Activated naive CD4-positive, alpha-beta T cell treated with anti-CD3 and anti-CD28 coated beads for 36 hours (primary cell): ENCODE measurements around the gene LRP1B. TPM values are rescaled to one million over a fixed set of nuclear protein-coding genes. Genes with fewer than 3 reads are reported as not detected.

ENCODE experiments used
- CTCF ChIA-PET: fragments of 350-600 bp; sonication (Branson Sonifier 250); formaldehyde crosslinking; loops from one replicate; lab custom pipeline; 2021; ENCODE audit warnings: antibody characterized with exemption; lab: Charles Lee
- DNase-seq: peaks from one replicate; pipeline ENCODE4 v3.0.0-alpha.2; 2020
- H3K27ac Mint-ChIP-seq: one replicate; pipeline ENCODE4 v1.8.0; 2021; ENCODE audit warnings: mild to moderate bottlenecking, mixed read lengths
- H3K27me3 Mint-ChIP-seq: one replicate; pipeline ENCODE4 v1.8.0; 2021; ENCODE audit warnings: low read depth, mixed read lengths
- H3K36me3 Mint-ChIP-seq: one replicate; pipeline ENCODE4 v1.8.0; 2021; ENCODE audit warnings: low read depth, mixed read lengths
- H3K4me1 Mint-ChIP-seq: one replicate; pipeline ENCODE4 v1.8.0; 2021; ENCODE audit warnings: low read depth, mixed read lengths
- H3K4me3 Mint-ChIP-seq: one replicate; pipeline ENCODE4 v1.8.0; 2021; ENCODE audit warnings: mild to moderate bottlenecking, moderate library complexity, mixed read lengths
- H3K9me3 Mint-ChIP-seq: one replicate; pipeline ENCODE4 v1.8.0; 2021; ENCODE audit warnings: mixed read lengths
- intact Hi-C: fragments of 100-400 bp; cut with micrococcal nuclease; formaldehyde crosslinking; loops from one replicate; pipeline ENCODE4 v1.15.1; 2023
- total RNA-seq, 2 experiments: library from RNA; stranded (reverse); gene quantifications; one replicate each; pipeline ENCODE4 v1.2.3, GENCODE V29; 2021

The LRP1B gene
- total RNA-seq, 2 experiments from 2014 or later: not detected

DNA sequence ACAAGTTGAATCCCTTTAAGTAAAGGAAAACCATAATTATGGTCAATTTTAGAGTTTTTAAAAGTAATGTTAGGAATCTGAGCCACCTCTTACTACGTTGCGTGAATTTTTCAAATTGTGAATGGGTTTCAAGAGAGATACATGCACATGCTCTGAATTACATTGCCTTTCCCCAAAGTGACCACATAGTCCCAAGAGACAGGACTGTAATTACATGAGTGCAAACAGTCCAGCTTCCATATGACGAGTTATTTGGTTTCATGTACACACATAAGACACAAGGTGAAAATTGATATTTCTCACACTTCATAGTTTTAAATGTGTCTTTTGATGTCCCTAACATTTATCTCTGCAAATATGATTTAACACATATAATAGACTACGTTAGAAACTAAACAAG lies 850.8 kb downstream of the LRP1B start:
- intact Hi-C loops: no loop called here
- no peaks in the 10 kb centered on the region for H3K4me1 Mint-ChIP-seq
- no peak overlapping the region for H3K4me3 Mint-ChIP-seq
- DNase-seq: no peak
- H3K36me3 Mint-ChIP-seq: no peaks in the 10 kb centered on the region
- H3K27ac Mint-ChIP-seq: no peak overlapping the region
- CTCF ChIA-PET: no interaction called here
- H3K27me3 Mint-ChIP-seq: no peaks in the 10 kb centered on the region
- peaks cover 5% of the 10 kb centered on the region for H3K9me3 Mint-ChIP-seq

DNA sequence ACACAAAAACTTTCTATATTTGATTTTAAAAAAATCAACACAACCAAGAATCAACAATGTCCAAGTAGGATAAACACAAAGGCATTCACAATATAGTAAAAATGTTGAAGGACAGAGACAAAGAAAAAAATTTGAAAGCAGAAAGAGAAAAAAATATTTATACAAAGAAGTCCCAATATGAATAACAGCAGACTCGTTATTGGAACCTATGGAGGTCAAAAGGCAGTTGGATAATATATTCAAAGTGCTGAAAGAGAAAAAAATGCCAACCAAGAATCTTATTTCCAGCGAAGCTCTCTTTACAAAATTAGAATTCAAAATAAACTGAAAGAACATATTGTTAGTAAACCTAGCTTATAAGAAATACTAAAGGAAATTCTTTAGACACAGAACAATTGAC lies 859.5 kb downstream of the LRP1B start:
- intact Hi-C loops: no loop called here
- Mint-ChIP-seq H3K27ac (no peak overlapping the region), H3K36me3 (no peaks in the 10 kb centered on the region), H3K9me3 (peaks cover 10% of the 10 kb centered on the region), H3K4me3 (no peak overlapping the region), H3K27me3 (no peaks in the 10 kb centered on the region), H3K4me1 (no peaks in the 10 kb centered on the region)
- no peak for DNase-seq
- CTCF ChIA-PET: no interaction called here

DNA sequence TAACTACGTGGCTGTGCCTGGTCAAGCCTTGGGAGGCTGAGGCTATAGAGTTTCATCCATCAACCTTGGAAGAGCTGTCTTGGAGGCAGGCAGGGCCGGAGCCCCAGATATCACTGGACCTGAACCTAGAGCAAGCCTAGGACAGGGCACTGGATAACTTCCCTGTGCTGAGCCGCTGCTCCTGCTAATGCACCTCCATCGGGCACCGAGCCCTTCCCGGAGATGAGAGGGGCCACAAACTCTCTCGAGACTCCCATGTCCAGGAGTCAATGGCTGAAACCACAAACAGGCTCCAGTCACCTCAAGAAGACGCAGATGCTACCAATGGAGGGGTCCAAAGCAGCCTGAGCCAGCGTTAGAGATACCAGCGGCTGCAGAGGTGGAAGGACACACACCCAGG lies 866.0 kb downstream of the LRP1B start:
- H3K27me3 Mint-ChIP-seq: no peaks in the 10 kb centered on the region
- H3K36me3 Mint-ChIP-seq: no peaks in the 10 kb centered on the region
- no peak for DNase-seq
- no peaks in the 10 kb centered on the region for H3K9me3 Mint-ChIP-seq
- no peak overlapping the region for H3K27ac Mint-ChIP-seq
- H3K4me1 Mint-ChIP-seq: no peaks in the 10 kb centered on the region
- no peak overlapping the region for H3K4me3 Mint-ChIP-seq
- intact Hi-C loops: no loop called here
- CTCF ChIA-PET: no interaction called here

DNA sequence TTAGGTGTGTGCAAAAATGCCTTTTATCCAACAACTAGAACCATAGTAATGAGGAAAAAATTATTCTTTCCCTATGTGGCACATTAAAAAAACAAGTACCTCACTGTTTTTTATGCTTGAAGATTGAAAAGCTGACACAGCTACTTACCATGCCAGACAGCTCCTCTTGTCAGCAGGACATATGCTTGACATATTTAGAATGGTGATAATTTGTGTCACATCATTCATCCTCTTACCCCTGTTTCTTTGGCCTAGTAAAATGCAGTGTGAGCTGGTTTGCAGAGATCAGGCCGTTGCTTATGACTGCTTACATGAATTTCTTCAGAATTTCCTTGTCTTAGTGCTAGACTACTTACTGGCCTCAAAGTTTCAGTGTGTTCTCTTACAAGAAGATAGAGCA lies 869.9 kb downstream of the LRP1B start:
- no peaks in the 10 kb centered on the region for H3K36me3 Mint-ChIP-seq
- no peak for DNase-seq
- H3K4me3 Mint-ChIP-seq: no peak overlapping the region
- H3K4me1 Mint-ChIP-seq: no peaks in the 10 kb centered on the region
- CTCF ChIA-PET: no interaction called here
- no peak overlapping the region for H3K27ac Mint-ChIP-seq
- H3K27me3 Mint-ChIP-seq: no peaks in the 10 kb centered on the region
- H3K9me3 Mint-ChIP-seq: peaks cover 2% of the 10 kb centered on the region
- intact Hi-C loops: no loop called here

DNA sequence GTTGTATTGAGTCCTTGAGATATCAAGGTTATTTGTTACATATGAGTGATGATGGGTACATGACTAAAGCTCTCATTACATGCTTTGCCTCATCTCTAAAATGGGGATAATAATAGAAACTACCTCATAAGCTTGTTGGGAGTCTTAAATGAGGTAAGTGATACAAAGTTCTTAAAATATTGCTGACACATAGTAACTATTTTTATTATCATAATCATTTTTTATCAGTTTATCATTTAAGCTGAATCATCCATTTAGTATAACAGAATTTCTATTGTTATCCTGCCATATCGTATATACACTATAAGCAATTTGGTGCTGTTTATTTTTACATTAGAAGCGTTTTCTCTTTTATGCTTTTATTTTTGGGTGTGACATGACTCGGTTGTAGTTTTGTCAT lies 871.1 kb downstream of the LRP1B start:
- no peak for DNase-seq
- Mint-ChIP-seq H3K27ac (no peak overlapping the region), H3K4me3 (no peak overlapping the region), H3K9me3 (peaks cover 2% of the 10 kb centered on the region), H3K4me1 (no peaks in the 10 kb centered on the region), H3K36me3 (no peaks in the 10 kb centered on the region), H3K27me3 (no peaks in the 10 kb centered on the region)
- intact Hi-C loops: no loop called here
- CTCF ChIA-PET: no interaction called here

DNA sequence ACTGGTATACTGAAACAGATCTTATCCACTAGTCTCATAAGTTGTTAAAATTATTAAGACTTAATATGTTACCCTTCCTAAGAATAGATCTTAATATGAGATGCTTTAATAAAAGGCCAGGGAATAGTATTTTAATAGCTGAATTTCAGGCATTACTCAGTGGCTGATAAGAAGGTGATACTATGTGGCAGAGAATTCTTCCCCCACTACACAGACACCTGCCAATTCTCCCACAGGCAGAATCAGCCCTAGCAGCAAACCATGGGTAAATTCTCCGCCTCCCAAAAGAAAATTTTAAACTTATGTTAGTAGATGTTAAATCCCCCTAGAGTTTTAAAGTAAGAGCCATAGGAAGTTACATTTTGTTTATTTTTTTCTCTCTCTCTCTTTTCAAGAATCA lies 888.8 kb downstream of the LRP1B start:
- H3K4me3 Mint-ChIP-seq: no peak overlapping the region
- DNase-seq: no peak
- H3K4me1 Mint-ChIP-seq: no peaks in the 10 kb centered on the region
- H3K27me3 Mint-ChIP-seq: no peaks in the 10 kb centered on the region
- CTCF ChIA-PET: interaction anchor here (1.0 kb wide), 1 partner anchor 26 kb away, joined by 3 read pairs; no protein-coding TSS in a partner anchor
- intact Hi-C loops: no loop called here
- no peaks in the 10 kb centered on the region for H3K36me3 Mint-ChIP-seq
- H3K27ac Mint-ChIP-seq: no peak overlapping the region
- H3K9me3 Mint-ChIP-seq: no peaks in the 10 kb centered on the region

DNA sequence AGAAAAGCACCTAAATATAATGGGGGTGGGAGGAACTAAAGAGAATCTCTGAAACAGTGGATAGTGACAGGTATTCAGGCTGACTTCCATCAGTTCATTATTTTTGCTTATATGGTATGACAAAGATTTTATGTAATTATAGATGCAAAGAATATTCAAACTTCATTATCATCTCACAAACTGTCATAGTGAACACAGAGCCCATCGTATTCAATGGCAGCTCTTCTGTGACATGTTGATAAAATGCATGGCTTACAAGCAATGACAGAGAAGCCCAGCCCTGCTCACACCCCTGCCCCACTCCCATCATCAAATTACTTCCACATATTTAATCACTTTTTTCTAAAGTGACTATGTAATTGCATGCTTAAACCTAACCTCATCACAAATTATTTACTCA lies 904.3 kb downstream of the LRP1B start:
- Mint-ChIP-seq H3K4me3 (no peak overlapping the region), H3K27ac (no peak overlapping the region), H3K9me3 (peaks cover 20% of the 10 kb centered on the region), H3K4me1 (no peaks in the 10 kb centered on the region), H3K27me3 (no peaks in the 10 kb centered on the region), H3K36me3 (no peaks in the 10 kb centered on the region)
- CTCF ChIA-PET: no interaction called here
- DNase-seq: no peak
- intact Hi-C loops: no loop called here

DNA sequence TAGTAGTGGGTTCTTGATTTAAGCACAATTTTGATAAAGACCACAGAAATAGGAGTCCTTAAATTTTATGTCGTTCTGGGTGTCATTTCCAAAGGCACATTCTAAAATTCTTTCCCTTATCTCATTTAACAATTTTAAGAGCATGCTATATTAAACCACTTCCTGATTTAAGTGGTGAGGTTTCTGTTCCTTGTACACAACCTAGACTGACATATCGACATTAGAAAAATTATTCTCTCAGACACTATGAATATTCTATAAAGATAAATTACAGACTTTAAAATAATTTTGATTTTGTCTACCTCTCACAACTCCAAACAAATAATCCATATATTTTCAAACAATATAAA lies 923.8 kb downstream of the LRP1B start:
- CTCF ChIA-PET: interaction anchor here (0.6 kb wide), 1 partner anchor 8 kb away, joined by 3 read pairs; no protein-coding TSS in a partner anchor
- Mint-ChIP-seq H3K4me3 (no peak overlapping the region), H3K36me3 (no peaks in the 10 kb centered on the region), H3K4me1 (no peaks in the 10 kb centered on the region), H3K27ac (no peak overlapping the region), H3K27me3 (no peaks in the 10 kb centered on the region), H3K9me3 (peaks cover 12% of the 10 kb centered on the region)
- DNase-seq: no peak
- intact Hi-C loops: no loop called here

DNA sequence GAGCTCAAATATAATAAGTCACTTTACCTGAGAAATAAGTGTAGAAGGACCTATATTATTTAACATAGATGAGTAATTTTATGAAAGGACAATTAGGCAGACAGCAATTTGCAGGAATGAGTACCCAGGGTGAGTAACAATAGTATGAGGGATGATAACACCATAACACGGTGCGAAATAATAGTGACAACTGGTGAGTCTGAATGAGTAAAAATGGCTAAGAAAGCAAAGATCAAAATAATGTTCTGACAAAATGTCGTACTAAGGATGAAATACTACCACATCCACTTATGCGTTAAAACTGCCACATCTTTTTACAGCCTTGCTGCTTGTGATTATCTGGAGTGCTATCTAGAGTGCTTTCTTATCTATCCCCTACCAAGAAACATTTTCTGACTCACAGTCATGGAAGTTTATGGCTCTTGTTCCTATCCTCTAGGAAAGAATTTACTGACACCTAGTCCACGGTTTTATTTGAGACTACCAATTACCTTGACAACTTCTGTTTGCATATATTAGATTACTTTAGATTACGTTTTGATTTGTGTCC lies 929.7 kb downstream of the LRP1B start:
- Mint-ChIP-seq H3K9me3 (peaks cover 5% of the 10 kb centered on the region), H3K4me3 (no peak overlapping the region), H3K4me1 (no peaks in the 10 kb centered on the region), H3K27me3 (no peaks in the 10 kb centered on the region), H3K36me3 (no peaks in the 10 kb centered on the region), H3K27ac (no peak overlapping the region)
- CTCF ChIA-PET: no interaction called here
- intact Hi-C loops: no loop called here
- no peak for DNase-seq

DNA sequence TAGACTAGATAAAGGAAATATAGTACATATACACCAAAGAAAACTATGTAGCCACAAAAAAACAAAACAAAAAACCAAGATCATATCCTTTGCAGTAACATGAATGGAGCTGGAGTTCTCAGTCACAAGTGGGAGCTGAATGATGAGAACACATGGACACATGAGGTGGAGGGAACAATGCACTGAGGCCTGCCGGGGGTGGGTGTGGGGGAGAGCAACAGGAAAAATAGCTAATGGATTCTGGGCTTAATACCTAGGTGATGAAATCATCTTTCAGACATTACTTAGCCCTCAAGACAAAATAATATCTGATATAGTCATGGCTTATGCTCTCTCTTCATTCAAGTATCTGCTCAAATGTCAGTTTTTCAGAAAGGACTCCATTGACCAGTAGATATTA lies 930.6 kb downstream of the LRP1B start:
- Mint-ChIP-seq H3K9me3 (peaks cover 5% of the 10 kb centered on the region), H3K4me3 (no peak overlapping the region), H3K27me3 (no peaks in the 10 kb centered on the region), H3K27ac (no peak overlapping the region), H3K4me1 (no peaks in the 10 kb centered on the region), H3K36me3 (no peaks in the 10 kb centered on the region)
- CTCF ChIA-PET: no interaction called here
- intact Hi-C loops: no loop called here
- DNase-seq: no peak

DNA sequence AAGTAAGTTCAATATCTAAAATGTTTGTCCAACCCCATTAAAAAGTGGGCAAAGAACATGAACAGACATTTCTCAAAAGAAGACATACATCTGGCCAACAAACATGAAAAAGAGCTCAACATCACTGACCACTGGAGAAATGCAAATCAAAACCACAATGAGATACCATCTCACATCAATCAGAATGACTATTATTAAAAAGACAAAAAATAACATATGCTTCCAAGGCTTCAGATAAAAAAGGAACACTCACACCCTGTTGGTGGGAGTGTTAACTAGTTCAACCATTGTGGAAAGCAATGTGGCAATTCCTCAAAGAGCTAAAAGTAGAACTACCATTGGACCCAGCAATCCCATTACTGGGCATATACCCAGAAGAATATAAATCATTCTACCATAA lies 931.1 kb downstream of the LRP1B start:
- Mint-ChIP-seq H3K9me3 (peaks cover 5% of the 10 kb centered on the region), H3K4me3 (no peak overlapping the region), H3K27me3 (no peaks in the 10 kb centered on the region), H3K27ac (no peak overlapping the region), H3K4me1 (no peaks in the 10 kb centered on the region), H3K36me3 (no peaks in the 10 kb centered on the region)
- CTCF ChIA-PET: interaction anchor here (0.7 kb wide), 1 partner anchor 7 kb away, joined by 3 read pairs; no protein-coding TSS in a partner anchor
- intact Hi-C loops: no loop called here
- no peak for DNase-seq

DNA sequence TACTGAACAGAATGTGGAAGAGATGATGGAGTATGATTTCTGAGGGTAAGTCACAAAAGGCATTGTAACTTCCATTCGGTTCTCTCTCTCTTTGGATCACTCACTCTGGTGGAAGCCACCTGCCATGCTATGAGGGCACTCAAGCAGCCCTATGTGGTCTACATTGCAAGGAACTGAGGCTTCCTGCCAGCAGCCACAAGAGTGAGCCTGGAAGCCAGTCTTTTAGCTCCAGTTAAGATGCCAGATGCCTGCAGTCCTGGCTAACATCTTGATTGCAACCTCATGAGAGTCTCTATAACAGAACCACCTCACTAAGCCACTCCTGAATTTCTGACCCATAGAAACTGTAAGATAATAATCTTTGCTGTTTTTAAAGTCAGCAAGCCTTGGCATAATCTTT lies 935.7 kb downstream of the LRP1B start:
- H3K36me3 Mint-ChIP-seq: no peaks in the 10 kb centered on the region
- H3K27ac Mint-ChIP-seq: no peak overlapping the region
- H3K27me3 Mint-ChIP-seq: no peaks in the 10 kb centered on the region
- H3K4me1 Mint-ChIP-seq: no peaks in the 10 kb centered on the region
- DNase-seq: no peak
- H3K9me3 Mint-ChIP-seq: peaks cover 3% of the 10 kb centered on the region
- no peak overlapping the region for H3K4me3 Mint-ChIP-seq
- CTCF ChIA-PET: no interaction called here
- intact Hi-C loops: no loop called here

DNA sequence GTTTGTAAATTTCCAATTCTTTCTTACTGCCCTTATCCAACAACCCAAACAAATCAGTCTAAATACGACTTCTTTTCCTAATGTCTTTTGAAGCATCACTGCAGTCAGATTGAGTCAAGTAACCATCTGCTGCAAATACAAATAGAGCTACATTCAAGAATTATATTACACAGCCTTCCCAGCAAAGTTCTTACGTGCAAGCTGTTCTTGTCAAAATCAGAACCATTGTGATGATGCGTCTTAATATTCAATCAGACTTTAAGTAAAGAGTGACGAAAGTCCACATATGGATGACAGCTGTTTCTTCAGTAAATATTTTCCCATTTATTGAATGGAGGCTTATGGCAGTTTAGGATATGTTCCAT lies 943.8 kb downstream of the LRP1B start:
- CTCF ChIA-PET: no interaction called here
- no peaks in the 10 kb centered on the region for H3K27me3 Mint-ChIP-seq
- H3K27ac Mint-ChIP-seq: no peak overlapping the region
- no peaks in the 10 kb centered on the region for H3K4me1 Mint-ChIP-seq
- H3K36me3 Mint-ChIP-seq: no peaks in the 10 kb centered on the region
- intact Hi-C loops: no loop called here
- peaks cover 2% of the 10 kb centered on the region for H3K9me3 Mint-ChIP-seq
- no peak overlapping the region for H3K4me3 Mint-ChIP-seq
- DNase-seq: no peak
